Measurements from ENCODE around the gene SLC29A2.

Gene SLC29A2

GRCh38 chr11:66346476-66347424 is 24.8 kb downstream of the SLC29A2 start:
- Histone ChIP-seq H3K4me3 (IDR thresholded peaks at IDR 0.05; ENCODE audit: insufficient read depth, low read depth, low read length) (no peak overlapping the region), H4K20me1 (ENCODE audit: insufficient read depth) (no peaks in the 10 kb centered on the region), H3K4me1 (ENCODE audit: low read depth, poor library complexity, severe bottlenecking) (peaks cover 20% of the 10 kb centered on the region), H3K27ac (peak overlapping the region; percentile 28; the same call in 1 of the 2 replicates), H3K79me2 (ENCODE audit: insufficient read depth, low read depth) (peaks cover 18% of the 10 kb centered on the region; the same call in 1 of the 2 replicates), H3K9ac (peak overlapping the region; percentile 46; the same call in 1 of the 2 replicates), H3K4me2 (peak overlapping the region; percentile 78), H2AFZ (ENCODE audit: low read depth) (peak overlapping the region; percentile 92), H3K36me3 (ENCODE audit: insufficient read depth) (no peaks in the 10 kb centered on the region; the same call in 1 of the 2 replicates), H3K27me3 (ENCODE audit: insufficient read depth, low read depth) (no peaks in the 10 kb centered on the region)
- no peak for TF ChIP-seq CTCF (conservative IDR thresholded peaks at IDR 0.05; ENCODE audit: low read depth, low read length)

- H3K4me3 ChIP-seq (IDR thresholded peaks at IDR 0.05; ENCODE audit: insufficient read depth, low read depth, low read length) = no peak overlapping the region
- peak overlapping the region; percentile 59; the same call in 1 of the 2 replicates for H3K9ac ChIP-seq
- H3K4me2 ChIP-seq = peak overlapping the region; percentile 47
- no peak for TF ChIP-seq CTCF (conservative IDR thresholded peaks at IDR 0.05; ENCODE audit: low read depth, low read length)
- peaks cover 18% of the 10 kb centered on the region; the same call in 1 of the 2 replicates for H3K79me2 ChIP-seq (ENCODE audit: insufficient read depth, low read depth)
- H3K4me1 ChIP-seq (ENCODE audit: low read depth, poor library complexity, severe bottlenecking) = peaks cover 20% of the 10 kb centered on the region
- peak overlapping the region; percentile 59 for H3K27ac ChIP-seq
- peak overlapping the region; percentile 84 for H2AFZ ChIP-seq (ENCODE audit: low read depth)
- no peaks in the 10 kb centered on the region for H3K27me3 ChIP-seq (ENCODE audit: insufficient read depth, low read depth)
- no peaks in the 10 kb centered on the region for H4K20me1 ChIP-seq (ENCODE audit: insufficient read depth)
- no peaks in the 10 kb centered on the region; the same call in 1 of the 2 replicates for H3K36me3 ChIP-seq (ENCODE audit: insufficient read depth)
Measured at GRCh38 chr11:66345316-66345649, 26.3 kb downstream of the SLC29A2 start.

- Histone ChIP-seq H3K79me2 (ENCODE audit: insufficient read depth, low read depth) (peaks cover 18% of the 10 kb centered on the region; the same call in 1 of the 2 replicates), H3K27ac (peak within 1 kb of the TSS; percentile 59), H3K4me2 (peak within 1 kb of the TSS; percentile 98), H3K9ac (peak within 1 kb of the TSS; percentile 59), H4K20me1 (ENCODE audit: insufficient read depth) (no peaks in the 10 kb centered on the region), H3K4me1 (ENCODE audit: low read depth, poor library complexity, severe bottlenecking) (peaks cover 20% of the 10 kb centered on the region), H3K36me3 (ENCODE audit: insufficient read depth) (no peaks in the 10 kb centered on the region; the same call in 1 of the 2 replicates), H3K4me3 (IDR thresholded peaks at IDR 0.05; ENCODE audit: insufficient read depth, low read depth, low read length) (peak within 1 kb of the TSS; percentile 51), H2AFZ (ENCODE audit: low read depth) (peak within 1 kb of the TSS; percentile 84), H3K27me3 (ENCODE audit: insufficient read depth, low read depth) (no peaks in the 10 kb centered on the region)
- no peak for TF ChIP-seq CTCF (conservative IDR thresholded peaks at IDR 0.05; ENCODE audit: low read depth, low read length)
Measured at GRCh38 chr11:66344550-66345315, 26.8 kb downstream of the SLC29A2 start, which contains the start of gene BRMS1. TSS of gene BRMS1 (minus strand) at chr11:66345104. CDS start at chr11:66342234, 2,870 bp downstream.

GRCh38 chr11:66343176-66343575 is 28.4 kb downstream of the SLC29A2 start:
- no peak overlapping the region for H3K9ac ChIP-seq
- H3K4me3 ChIP-seq (IDR thresholded peaks at IDR 0.05; ENCODE audit: insufficient read depth, low read depth, low read length) = no peak overlapping the region
- H3K27me3 ChIP-seq (ENCODE audit: insufficient read depth, low read depth) = no peaks in the 10 kb centered on the region
- no peak overlapping the region for H3K27ac ChIP-seq
- TF ChIP-seq CTCF (conservative IDR thresholded peaks at IDR 0.05; ENCODE audit: low read depth, low read length) = no peak
- no peaks in the 10 kb centered on the region; the same call in 1 of the 2 replicates for H3K36me3 ChIP-seq (ENCODE audit: insufficient read depth)
- 0 out of 2 replicates have a peak overlapping the region, but pooled peaks have one; percentile 98 for H3K4me2 ChIP-seq
- H2AFZ ChIP-seq (ENCODE audit: low read depth) = no peak overlapping the region
- H3K79me2 ChIP-seq (ENCODE audit: insufficient read depth, low read depth) = peaks cover 18% of the 10 kb centered on the region; the same call in 1 of the 2 replicates
- H3K4me1 ChIP-seq (ENCODE audit: low read depth, poor library complexity, severe bottlenecking) = peaks cover 18% of the 10 kb centered on the region
- no peaks in the 10 kb centered on the region for H4K20me1 ChIP-seq (ENCODE audit: insufficient read depth)
